LNCAP (cell line): ENCODE measurements around the gene APOBEC4.

Experiments
- CTCF ChIP-seq: fragments of 450-650 bp; IDR thresholded peaks from 2 replicates; pipeline ENCODE4 v1.5.1; 2017; ENCODE audit warnings: mild to moderate bottlenecking

The APOBEC4 gene, protein sequence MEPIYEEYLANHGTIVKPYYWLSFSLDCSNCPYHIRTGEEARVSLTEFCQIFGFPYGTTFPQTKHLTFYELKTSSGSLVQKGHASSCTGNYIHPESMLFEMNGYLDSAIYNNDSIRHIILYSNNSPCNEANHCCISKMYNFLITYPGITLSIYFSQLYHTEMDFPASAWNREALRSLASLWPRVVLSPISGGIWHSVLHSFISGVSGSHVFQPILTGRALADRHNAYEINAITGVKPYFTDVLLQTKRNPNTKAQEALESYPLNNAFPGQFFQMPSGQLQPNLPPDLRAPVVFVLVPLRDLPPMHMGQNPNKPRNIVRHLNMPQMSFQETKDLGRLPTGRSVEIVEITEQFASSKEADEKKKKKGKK

GRCh38 chr1:183652547-183653461, at the start of gene APOBEC4:
TSS of gene APOBEC4 (minus strand) at chr1:183653316. CDS start at chr1:183648781, 4,535 bp downstream.
- TF ChIP-seq CTCF, result no peak

DNA sequence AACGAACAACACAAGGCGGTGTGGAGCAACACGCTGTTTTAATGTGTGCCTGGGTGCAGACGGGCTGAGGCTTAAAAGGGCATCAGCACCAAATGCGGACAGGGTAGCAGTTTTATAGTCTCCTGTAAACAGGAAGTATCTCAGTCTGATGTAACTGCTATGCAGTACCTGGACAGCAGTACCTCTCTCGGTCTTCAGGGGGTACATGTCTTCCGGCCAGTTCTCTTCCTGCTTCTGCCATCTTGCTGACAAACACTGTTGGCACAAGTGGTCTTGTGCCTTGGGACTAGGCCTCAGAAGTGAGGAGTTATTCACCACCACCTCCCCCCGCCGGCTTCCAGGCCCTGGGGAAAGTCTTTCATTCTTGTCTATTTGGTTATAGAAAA, 49.7 kb upstream of the APOBEC4 start:
- TF ChIP-seq CTCF, result no peak

DNA sequence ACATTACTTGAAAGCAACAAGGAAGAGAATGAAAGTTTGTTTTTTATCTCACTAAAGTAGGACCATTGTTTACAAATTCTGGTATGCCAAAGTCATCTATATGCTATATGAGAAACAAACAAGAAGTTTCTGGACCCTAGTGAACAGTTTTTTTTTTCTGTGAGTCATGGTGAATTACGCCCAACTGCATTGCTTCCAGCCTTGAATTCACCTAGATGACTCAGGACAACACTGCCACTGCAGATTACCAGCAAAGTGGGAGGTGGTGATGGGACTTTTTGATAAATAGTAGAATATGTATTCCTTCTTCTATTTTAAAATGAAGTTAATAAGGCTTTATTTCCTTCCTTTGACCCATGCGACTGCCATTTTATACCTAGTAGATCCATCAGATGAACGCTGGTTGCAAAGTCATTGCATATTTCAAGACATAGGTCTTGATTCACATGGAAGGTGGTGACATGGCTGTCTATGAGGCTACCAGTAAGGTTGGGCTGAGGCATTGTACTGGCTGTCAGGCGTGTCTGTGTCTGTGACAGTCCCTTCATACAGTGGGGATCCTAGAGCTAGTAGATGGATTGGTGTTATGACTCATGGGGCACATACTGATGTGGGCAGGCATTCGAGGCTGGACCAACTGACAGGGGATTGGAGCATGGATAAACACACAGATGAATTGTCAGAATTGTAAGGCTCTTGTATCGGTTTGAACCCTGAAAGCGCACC, 49.1 kb upstream of the APOBEC4 start:
- TF ChIP-seq CTCF, result no peak

DNA sequence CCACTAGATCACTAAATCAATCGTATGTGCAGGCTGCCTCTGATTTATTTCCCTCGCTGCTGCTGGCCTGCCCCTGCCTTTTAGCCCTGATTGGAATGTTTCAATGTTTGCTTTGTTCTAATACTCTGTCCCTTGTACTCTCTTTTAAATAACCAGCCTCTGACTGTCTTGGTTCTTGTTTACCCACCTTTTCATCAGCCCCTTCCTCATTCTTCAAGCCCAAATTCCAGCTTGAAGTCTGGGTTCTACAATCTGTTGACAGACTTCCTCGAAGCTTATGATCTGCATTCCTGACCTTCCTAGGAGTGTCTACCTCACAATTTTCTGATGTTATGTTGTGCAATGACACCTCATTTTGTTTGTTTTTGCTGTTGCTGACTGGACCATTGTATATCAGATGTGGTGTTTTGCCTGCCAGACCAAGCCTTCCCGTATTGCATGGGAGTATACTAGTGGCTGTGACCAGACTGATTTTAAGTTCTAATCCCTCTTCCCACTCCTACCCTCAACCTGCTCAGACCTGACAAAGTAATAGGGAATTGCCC, 46.6 kb upstream of the APOBEC4 start:
- no peak for TF ChIP-seq CTCF

GRCh38 chr1:183697814-183698590, 44.9 kb upstream of the APOBEC4 start:
- TF ChIP-seq CTCF, result no peak

- no peak for TF ChIP-seq CTCF
Observed at GRCh38 chr1:183696981-183697380, 43.9 kb upstream of the APOBEC4 start.
